Measurements from ENCODE around the gene NR5A1. TPM values are rescaled to one million over a fixed set of nuclear protein-coding genes. Genes with fewer than 3 reads are reported as not detected.
A peak's percentile ranks its signal among the peaks of the same experiment; 100 is the strongest.

NR5A1 gene
- total and polyA plus RNA-seq, 2 experiments from 2014 or later = 0.21 TPM; not detected in 1

DNA sequence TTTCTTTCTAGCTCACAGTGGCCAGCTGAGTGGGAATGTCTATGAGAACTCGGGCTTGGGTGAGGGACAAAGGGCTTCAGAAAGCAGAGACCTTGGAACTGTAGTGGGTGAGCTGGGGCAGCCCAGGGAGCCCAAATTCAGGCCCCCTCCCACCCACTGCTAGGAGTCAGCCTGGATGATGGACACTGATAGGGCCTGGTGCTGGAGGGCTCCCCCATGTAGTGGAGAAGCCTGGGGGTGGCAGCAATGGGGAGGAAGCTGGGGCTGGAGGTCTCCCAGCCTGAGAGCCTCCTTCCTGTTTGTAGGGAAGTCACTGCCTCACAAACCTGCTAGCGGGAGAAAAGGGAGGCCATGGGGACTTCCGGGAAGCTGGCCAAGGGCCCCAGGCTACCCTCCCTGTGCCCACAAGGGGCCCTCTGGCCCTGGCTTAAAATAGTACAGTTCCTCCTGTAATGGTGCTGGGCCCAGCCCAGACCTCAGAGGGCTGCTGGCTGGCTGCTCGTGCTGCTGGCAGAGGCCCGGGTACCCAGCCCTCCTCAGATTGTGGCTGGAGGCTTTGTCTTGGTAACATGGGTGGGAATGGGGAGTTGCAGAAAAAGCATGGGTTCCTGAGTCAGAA lies 6.3 kb upstream of the NR5A1 start:
- Histone ChIP-seq H3K27ac (ENCODE audit: low read depth) (no peak overlapping the region), H3K79me2 (replicated peaks; ENCODE audit: insufficient read depth) (no peaks in the 10 kb centered on the region), H3K4me2 (no peak overlapping the region), H3K9me2 (ENCODE audit: insufficient read depth) (no peaks in the 10 kb centered on the region; the same call in 1 of the 2 replicates), H3F3A (replicated peaks; ENCODE audit: low read depth) (no peaks in the 10 kb centered on the region), H2AFZ (no peak overlapping the region), H3K4me1 (ENCODE audit: insufficient read depth) (peaks cover 8% of the 10 kb centered on the region; the same call in 1 of the 2 replicates), H3K4me3 (no peak overlapping the region), H4K20me1 (replicated peaks; ENCODE audit: insufficient read depth) (no peaks in the 10 kb centered on the region; the same call in 1 of the 2 replicates), H3K36me3 (ENCODE audit: insufficient read depth) (no peaks in the 10 kb centered on the region), H3K27me3 (ENCODE audit: insufficient read depth) (no peaks in the 10 kb centered on the region)
- TF ChIP-seq, protein P1, sequence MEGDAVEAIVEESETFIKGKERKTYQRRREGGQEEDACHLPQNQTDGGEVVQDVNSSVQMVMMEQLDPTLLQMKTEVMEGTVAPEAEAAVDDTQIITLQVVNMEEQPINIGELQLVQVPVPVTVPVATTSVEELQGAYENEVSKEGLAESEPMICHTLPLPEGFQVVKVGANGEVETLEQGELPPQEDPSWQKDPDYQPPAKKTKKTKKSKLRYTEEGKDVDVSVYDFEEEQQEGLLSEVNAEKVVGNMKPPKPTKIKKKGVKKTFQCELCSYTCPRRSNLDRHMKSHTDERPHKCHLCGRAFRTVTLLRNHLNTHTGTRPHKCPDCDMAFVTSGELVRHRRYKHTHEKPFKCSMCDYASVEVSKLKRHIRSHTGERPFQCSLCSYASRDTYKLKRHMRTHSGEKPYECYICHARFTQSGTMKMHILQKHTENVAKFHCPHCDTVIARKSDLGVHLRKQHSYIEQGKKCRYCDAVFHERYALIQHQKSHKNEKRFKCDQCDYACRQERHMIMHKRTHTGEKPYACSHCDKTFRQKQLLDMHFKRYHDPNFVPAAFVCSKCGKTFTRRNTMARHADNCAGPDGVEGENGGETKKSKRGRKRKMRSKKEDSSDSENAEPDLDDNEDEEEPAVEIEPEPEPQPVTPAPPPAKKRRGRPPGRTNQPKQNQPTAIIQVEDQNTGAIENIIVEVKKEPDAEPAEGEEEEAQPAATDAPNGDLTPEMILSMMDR (conservative IDR thresholded peaks at IDR 0.05; ENCODE audit: low read depth in 2 of 2) = no peak
- TF ChIP-seq ZNF331 (CRISPR knock-in tag; IDR thresholded peaks at IDR 0.05; ENCODE audit: low read depth) (no peak), ETS1 (IDR thresholded peaks at IDR 0.05) (no peak), NANOG (IDR thresholded peaks at IDR 0.05; ENCODE audit: borderline replicate concordance) (no peak), EZH2 (IDR thresholded peaks at IDR 0.05; ENCODE audit: low read depth, unreplicated experiment) (no peak), POLR2AphosphoS5 (IDR thresholded peaks at IDR 0.05; ENCODE audit: low read depth) (no peak), ZNF114 (CRISPR knock-in tag; IDR thresholded peaks at IDR 0.05) (no peak), ZNF462 (CRISPR knock-in tag; IDR thresholded peaks at IDR 0.05) (no peak), EZH2phosphoT487 (IDR thresholded peaks at IDR 0.05; ENCODE audit: unreplicated experiment) (no peak), STAT1 (IDR thresholded peaks at IDR 0.05; ENCODE audit: unreplicated experiment) (no peak), JUNB (IDR thresholded peaks at IDR 0.05; ENCODE audit: unreplicated experiment) (no peak)
- DNase-seq (ENCODE audit: low spot score) (no peak), ATAC-seq (peak; percentile 15)
- H3K27me3 Mint-ChIP-seq (ENCODE audit: insufficient read depth, low read depth, poor library complexity) = peaks cover 36% of the 10 kb centered on the region
- H3K4me1 Mint-ChIP-seq = peaks cover 20% of the 10 kb centered on the region
- no peaks in the 10 kb centered on the region; the same call in 2 of the 3 replicates for H3K9me3 Mint-ChIP-seq
- no peak overlapping the region for H3K27ac Mint-ChIP-seq
- H3K36me3 Mint-ChIP-seq (ENCODE audit: low read depth) = peaks cover 7% of the 10 kb centered on the region; the same call in 2 of the 3 replicates
- H3K4me3 Mint-ChIP-seq = no peak overlapping the region

All from GM23338 (cell line).